ENCODE data around the gene PEDS1.

PEDS1 gene

DNA sequence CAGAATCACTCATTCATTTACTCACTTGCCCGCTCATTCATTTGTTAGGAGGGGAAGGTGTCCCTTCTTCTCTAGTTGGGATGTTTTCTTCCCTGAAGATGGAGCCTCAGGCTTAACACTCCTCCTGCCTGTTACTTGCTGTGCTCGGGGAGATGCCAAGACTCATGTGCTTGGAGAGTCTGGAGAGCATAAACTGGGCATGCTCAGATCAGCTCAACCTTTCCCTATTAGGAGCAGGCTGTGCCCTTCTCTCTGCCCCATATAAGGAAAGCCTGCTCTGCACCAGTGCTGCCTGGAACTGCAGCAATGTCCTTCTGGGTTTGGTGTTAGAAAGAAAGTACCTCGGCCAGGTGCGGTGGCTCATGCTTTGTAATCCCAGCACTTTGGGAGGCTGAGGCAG lies 22.5 kb downstream of the PEDS1 start:
- Histone ChIP-seq H3K36me3 (ENCODE audit: insufficient read depth, low read length) (peaks cover 7% of the 10 kb centered on the region; the same call in 1 of the 2 replicates), H3K4me1 (ENCODE audit: control insufficient read depth, insufficient read depth, low read length, unreplicated experiment) (peaks cover 13% of the 10 kb centered on the region), H3K27ac (ENCODE audit: low read depth, low read length) (no peak overlapping the region), H3K4me3 (ENCODE audit: low read depth, low read length) (no peak overlapping the region), H3K27me3 (ENCODE audit: insufficient read depth, low read length) (no peaks in the 10 kb centered on the region), H3K79me2 (ENCODE audit: control insufficient read depth, insufficient read depth, low read length, unreplicated experiment) (peaks cover 17% of the 10 kb centered on the region), H2AFZ (ENCODE audit: low read length, unreplicated experiment) (no peak overlapping the region)

DNA sequence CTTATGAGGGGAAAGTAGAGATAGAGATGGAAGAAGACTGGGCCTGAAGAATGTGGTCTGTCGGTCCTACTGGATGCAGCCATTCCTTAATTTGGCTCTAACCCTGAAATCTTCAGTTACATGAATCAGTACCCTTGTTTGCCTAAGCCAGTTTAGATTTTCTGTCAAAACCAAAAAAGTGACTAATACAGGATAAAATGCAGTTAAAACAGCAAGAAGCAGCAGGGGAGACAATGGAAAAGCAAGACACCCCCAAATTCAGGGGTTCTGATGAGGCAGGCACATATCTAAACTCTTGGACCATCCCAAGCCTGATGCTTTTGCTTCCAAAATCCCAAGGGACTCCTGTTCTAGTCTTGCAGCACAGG lies 23.2 kb downstream of the PEDS1 start:
- H3K79me2 ChIP-seq (ENCODE audit: control insufficient read depth, insufficient read depth, low read length, unreplicated experiment) = peaks cover 12% of the 10 kb centered on the region
- H3K27me3 ChIP-seq (ENCODE audit: insufficient read depth, low read length) = no peaks in the 10 kb centered on the region
- peaks cover 9% of the 10 kb centered on the region; the same call in 1 of the 2 replicates for H3K36me3 ChIP-seq (ENCODE audit: insufficient read depth, low read length)
- H3K4me1 ChIP-seq (ENCODE audit: control insufficient read depth, insufficient read depth, low read length, unreplicated experiment) = peaks cover 13% of the 10 kb centered on the region
- no peak overlapping the region for H3K4me3 ChIP-seq (ENCODE audit: low read depth, low read length)
- H2AFZ ChIP-seq (ENCODE audit: low read length, unreplicated experiment) = no peak overlapping the region
- no peak overlapping the region for H3K27ac ChIP-seq (ENCODE audit: low read depth, low read length)

DNA sequence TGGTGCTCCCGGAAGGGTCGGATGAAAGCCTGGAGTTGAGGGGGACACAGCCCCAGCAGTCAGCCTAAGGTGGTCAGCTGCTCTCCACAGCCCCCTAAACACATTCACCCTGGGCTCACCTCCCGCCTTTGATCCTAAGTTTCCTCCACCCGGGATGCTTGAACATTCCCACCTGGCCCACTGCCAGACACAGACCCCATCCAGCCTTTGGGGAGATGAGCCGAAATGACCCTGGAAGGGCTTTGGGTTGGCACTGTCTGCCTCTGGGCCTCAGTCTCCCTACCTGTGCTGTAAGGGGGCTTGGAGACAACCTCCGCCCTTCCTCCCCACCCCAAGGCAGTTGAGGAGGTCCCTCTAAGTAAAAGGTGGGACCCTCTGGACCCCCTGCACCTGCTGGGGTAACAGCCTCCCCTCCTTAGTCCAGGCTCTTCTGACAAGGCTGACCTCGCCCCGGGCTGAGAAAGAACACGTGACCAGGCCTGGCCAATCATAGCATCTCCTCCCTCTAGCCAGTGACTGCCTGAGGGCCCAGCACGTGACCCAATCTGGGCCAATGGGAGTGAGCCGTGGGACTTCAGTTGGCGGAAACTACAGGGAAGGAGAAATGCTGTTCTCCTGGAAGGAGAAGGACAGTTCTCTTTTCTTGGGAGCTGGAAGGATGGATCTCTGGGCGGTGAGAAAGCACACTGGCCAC lies 23.7 kb downstream of the PEDS1 start:
- H3K27me3 ChIP-seq (ENCODE audit: insufficient read depth, low read length) = no peaks in the 10 kb centered on the region
- peaks cover 9% of the 10 kb centered on the region; the same call in 1 of the 2 replicates for H3K36me3 ChIP-seq (ENCODE audit: insufficient read depth, low read length)
- H3K79me2 ChIP-seq (ENCODE audit: control insufficient read depth, insufficient read depth, low read length, unreplicated experiment) = peaks cover 12% of the 10 kb centered on the region
- no peak overlapping the region for H3K27ac ChIP-seq (ENCODE audit: low read depth, low read length)
- no peak overlapping the region for H2AFZ ChIP-seq (ENCODE audit: low read length, unreplicated experiment)
- no peak overlapping the region for H3K4me3 ChIP-seq (ENCODE audit: low read depth, low read length)
- H3K4me1 ChIP-seq (ENCODE audit: control insufficient read depth, insufficient read depth, low read length, unreplicated experiment) = peaks cover 13% of the 10 kb centered on the region

DNA sequence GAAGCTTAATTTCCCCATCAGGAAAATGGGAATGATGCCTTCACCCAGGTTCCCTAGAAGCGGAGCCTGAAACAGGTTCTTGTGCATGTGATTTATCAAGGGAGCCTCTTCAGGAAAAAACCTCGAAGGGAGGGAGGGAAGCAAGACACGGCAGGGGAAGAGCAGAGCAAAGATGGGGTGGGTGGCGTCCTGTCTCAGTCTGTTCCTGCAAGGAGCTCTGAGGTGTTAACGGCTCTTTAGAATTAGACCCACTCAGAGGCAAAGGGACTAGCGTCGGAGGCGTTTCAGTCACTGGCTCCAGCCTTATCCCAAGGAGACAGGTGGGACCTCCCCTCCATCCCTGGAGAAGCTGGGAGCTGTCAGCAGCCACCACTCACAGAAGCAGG lies 25.0 kb downstream of the PEDS1 start:
- Histone ChIP-seq H3K36me3 (ENCODE audit: insufficient read depth, low read length) (peaks cover 15% of the 10 kb centered on the region; the same call in 1 of the 2 replicates), H3K27me3 (ENCODE audit: insufficient read depth, low read length) (no peaks in the 10 kb centered on the region), H3K27ac (ENCODE audit: low read depth, low read length) (no peak overlapping the region), H2AFZ (ENCODE audit: low read length, unreplicated experiment) (no peak overlapping the region), H3K79me2 (ENCODE audit: control insufficient read depth, insufficient read depth, low read length, unreplicated experiment) (peaks cover 5% of the 10 kb centered on the region), H3K4me3 (ENCODE audit: low read depth, low read length) (no peak overlapping the region), H3K4me1 (ENCODE audit: control insufficient read depth, insufficient read depth, low read length, unreplicated experiment) (peaks cover 13% of the 10 kb centered on the region)

DNA sequence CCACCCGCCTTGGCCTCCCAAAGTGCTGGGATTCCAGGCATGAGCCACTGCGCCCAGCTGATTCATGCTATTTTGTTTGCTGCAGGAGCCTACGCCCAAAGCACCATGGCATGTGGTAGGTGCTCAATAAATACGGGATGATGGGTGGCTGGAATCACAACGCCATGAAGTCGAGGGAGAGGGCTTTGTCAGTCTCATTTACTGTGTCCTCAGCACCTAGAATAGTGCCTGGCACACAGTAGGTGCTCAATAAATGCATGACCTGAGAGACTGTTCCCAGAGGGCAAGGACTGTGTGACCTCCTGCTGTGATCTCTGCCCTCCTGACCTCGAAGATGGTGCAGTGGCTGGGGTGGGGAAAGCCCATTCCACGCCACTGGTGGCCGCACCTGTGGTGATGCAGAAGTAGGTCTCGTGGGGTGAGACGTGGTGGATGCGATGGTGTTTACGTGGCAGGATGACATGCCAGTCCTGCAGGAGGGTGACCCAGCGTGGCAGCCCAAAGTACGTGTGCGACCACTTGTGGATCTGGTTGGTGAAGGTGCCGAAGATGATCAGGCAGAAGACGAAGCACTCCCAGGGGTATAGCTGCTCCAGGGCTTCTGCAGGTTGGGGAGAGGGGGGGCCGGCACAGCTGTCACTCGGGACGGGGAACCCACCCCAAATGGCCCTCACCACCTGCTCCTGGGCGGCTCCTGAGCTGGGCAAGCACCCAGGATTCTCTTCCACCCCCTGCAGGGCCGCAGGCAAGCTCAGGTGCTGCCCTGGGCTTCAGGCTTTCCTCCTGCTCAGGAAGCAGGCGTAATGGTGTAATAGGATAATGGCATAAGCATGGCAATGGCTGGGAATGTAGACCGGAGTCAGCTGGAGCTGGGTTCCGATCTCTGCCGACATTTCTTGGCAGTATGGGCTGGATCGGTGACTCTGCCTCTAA lies 25.7 kb downstream of the PEDS1 start:
- Histone ChIP-seq H2AFZ (ENCODE audit: low read length, unreplicated experiment) (no peak overlapping the region), H3K79me2 (ENCODE audit: control insufficient read depth, insufficient read depth, low read length, unreplicated experiment) (no peaks in the 10 kb centered on the region)

DNA sequence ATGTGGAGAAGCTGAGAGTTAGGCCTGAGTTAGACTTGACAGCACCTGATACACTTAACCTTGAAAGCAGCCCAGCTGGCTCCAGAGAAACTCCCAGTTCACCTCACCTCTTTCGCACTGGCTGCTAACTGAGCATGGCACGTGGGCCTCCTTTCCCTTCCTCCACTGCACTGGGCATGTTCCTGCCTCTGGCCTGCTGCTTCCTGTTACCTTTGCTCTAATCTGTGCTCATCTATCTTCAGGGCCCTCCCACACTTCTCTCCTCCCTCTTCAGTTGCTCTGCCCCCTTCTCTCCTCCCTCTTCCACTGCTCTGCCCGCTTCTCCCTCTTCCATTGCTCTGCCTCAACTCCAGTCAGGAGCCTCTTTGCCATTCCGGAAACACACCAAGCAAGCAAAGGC lies 26.9 kb downstream of the PEDS1 start:
- no peak overlapping the region for H3K27ac ChIP-seq (ENCODE audit: low read depth, low read length)
- H3K4me1 ChIP-seq (ENCODE audit: control insufficient read depth, insufficient read depth, low read length, unreplicated experiment) = peaks cover 13% of the 10 kb centered on the region
- H2AFZ ChIP-seq (ENCODE audit: low read length, unreplicated experiment) = no peak overlapping the region
- no peak overlapping the region for H3K4me3 ChIP-seq (ENCODE audit: low read depth, low read length)
- peaks cover 27% of the 10 kb centered on the region; the same call in 1 of the 2 replicates for H3K36me3 ChIP-seq (ENCODE audit: insufficient read depth, low read length)
- H3K27me3 ChIP-seq (ENCODE audit: insufficient read depth, low read length) = no peaks in the 10 kb centered on the region
- no peaks in the 10 kb centered on the region for H3K79me2 ChIP-seq (ENCODE audit: control insufficient read depth, insufficient read depth, low read length, unreplicated experiment)

More for the DNA sequence above, 25.7 kb downstream of the PEDS1 start:
- no peak overlapping the region for H3K4me3 ChIP-seq (ENCODE audit: low read depth, low read length)
- H3K36me3 ChIP-seq (ENCODE audit: insufficient read depth, low read length) = peaks cover 18% of the 10 kb centered on the region; the same call in 1 of the 2 replicates
- H3K27me3 ChIP-seq (ENCODE audit: insufficient read depth, low read length) = no peaks in the 10 kb centered on the region
- no peak overlapping the region for H3K27ac ChIP-seq (ENCODE audit: low read depth, low read length)
- H3K4me1 ChIP-seq (ENCODE audit: control insufficient read depth, insufficient read depth, low read length, unreplicated experiment) = peaks cover 13% of the 10 kb centered on the region

DNA sequence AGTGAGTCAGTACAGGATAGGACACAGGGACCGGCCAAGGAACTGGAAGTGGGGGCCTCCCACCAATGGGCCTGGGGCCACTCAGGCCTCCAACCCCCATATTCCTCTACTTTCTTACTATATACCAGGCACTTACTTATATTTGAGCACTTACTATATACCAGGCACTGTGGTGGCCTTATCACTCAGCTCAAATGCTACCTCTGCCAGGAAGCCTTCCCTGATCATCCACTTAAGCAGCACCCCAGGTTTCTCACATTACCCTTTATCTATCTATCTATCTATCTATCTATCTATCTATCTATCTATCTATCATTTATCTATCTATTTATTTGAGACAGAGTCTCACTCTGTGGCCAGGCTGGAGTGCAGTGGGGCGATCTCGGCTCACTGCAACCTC lies 28.2 kb downstream of the PEDS1 start:
- Histone ChIP-seq H2AFZ (ENCODE audit: low read length, unreplicated experiment) (no peak overlapping the region), H3K4me3 (ENCODE audit: low read depth, low read length) (no peak overlapping the region), H3K27ac (ENCODE audit: low read depth, low read length) (no peak overlapping the region), H3K79me2 (ENCODE audit: control insufficient read depth, insufficient read depth, low read length, unreplicated experiment) (no peaks in the 10 kb centered on the region), H3K36me3 (ENCODE audit: insufficient read depth, low read length) (peaks cover 27% of the 10 kb centered on the region; the same call in 1 of the 2 replicates), H3K4me1 (ENCODE audit: control insufficient read depth, insufficient read depth, low read length, unreplicated experiment) (peaks cover 2% of the 10 kb centered on the region), H3K27me3 (ENCODE audit: insufficient read depth, low read length) (no peaks in the 10 kb centered on the region)

DNA sequence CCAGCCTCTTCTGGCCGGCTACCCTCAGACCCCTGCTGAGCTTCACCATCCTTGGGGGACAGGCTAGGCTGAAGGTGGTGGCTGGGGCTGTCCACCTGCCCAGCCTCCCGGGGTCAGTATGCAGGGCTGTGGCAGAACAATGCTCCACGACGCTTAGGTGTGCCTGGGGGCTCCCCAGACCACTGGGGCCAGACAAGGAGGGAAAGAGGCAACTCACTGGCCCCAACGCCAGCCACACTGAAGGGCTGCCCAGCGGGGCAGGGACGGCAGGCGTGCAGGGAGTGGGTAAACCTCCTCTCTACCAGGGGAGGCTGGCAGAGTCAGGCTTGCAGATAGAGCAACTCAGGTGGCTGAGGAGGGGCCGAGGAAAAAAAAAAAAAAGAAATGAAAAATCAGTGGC lies 29.0 kb downstream of the PEDS1 start:
- H3K4me1 ChIP-seq (ENCODE audit: control insufficient read depth, insufficient read depth, low read length, unreplicated experiment) = no peaks in the 10 kb centered on the region
- H3K79me2 ChIP-seq (ENCODE audit: control insufficient read depth, insufficient read depth, low read length, unreplicated experiment) = no peaks in the 10 kb centered on the region
- H3K4me3 ChIP-seq (ENCODE audit: low read depth, low read length) = no peak overlapping the region
- no peak overlapping the region for H3K27ac ChIP-seq (ENCODE audit: low read depth, low read length)
- no peaks in the 10 kb centered on the region for H3K27me3 ChIP-seq (ENCODE audit: insufficient read depth, low read length)
- H3K36me3 ChIP-seq (ENCODE audit: insufficient read depth, low read length) = peaks cover 27% of the 10 kb centered on the region; the same call in 1 of the 2 replicates
- no peak overlapping the region for H2AFZ ChIP-seq (ENCODE audit: low read length, unreplicated experiment)

DNA sequence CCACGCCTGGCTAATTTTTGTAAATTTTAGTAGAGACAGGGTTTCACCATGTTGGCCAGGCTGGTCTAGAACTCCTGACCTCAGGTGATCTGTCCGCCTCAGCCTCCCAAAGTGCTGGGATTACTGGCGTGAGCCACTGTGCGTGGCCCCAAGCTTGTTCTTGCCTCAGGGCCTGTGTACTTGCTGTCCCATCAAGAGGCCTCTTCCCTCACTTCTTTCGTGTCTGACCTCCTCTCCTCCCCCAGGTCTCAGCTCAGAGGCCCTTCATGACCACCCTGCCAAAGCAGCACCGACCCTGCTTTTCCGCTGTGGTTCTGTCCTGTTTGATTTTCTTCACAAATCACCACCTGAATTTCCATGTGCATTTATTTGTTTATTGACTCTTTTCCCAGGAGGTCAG lies 30.1 kb downstream of the PEDS1 start:
- Histone ChIP-seq H3K4me3 (ENCODE audit: low read depth, low read length) (no peak overlapping the region), H2AFZ (ENCODE audit: low read length, unreplicated experiment) (no peak overlapping the region), H3K4me1 (ENCODE audit: control insufficient read depth, insufficient read depth, low read length, unreplicated experiment) (no peaks in the 10 kb centered on the region), H3K27me3 (ENCODE audit: insufficient read depth, low read length) (no peaks in the 10 kb centered on the region), H3K27ac (ENCODE audit: low read depth, low read length) (no peak overlapping the region), H3K36me3 (ENCODE audit: insufficient read depth, low read length) (peaks cover 27% of the 10 kb centered on the region; the same call in 1 of the 2 replicates), H3K79me2 (ENCODE audit: control insufficient read depth, insufficient read depth, low read length, unreplicated experiment) (no peaks in the 10 kb centered on the region)

DNA sequence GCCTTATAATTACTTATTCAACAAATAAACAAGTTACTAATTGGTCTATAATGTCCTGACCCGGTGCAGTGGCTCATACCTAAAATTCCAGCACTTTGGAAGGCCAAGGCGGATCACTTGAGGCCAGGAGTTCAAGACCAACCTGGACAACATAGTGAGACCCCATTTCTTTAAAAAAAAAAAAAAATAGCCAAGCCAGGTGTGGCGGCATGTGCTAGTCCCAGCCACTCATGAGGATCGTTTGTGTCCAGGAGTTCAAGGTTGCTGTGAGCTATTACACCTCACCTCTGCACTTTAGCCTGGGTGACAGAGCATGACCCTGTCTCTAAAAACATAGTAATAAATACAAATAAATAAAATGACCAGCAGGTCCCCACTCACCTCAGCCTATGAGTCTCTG lies 30.8 kb downstream of the PEDS1 start:
- Histone ChIP-seq H2AFZ (ENCODE audit: low read length, unreplicated experiment) (no peak overlapping the region), H3K4me1 (ENCODE audit: control insufficient read depth, insufficient read depth, low read length, unreplicated experiment) (no peaks in the 10 kb centered on the region), H3K79me2 (ENCODE audit: control insufficient read depth, insufficient read depth, low read length, unreplicated experiment) (no peaks in the 10 kb centered on the region), H3K27me3 (ENCODE audit: insufficient read depth, low read length) (no peaks in the 10 kb centered on the region), H3K4me3 (ENCODE audit: low read depth, low read length) (no peak overlapping the region), H3K36me3 (ENCODE audit: insufficient read depth, low read length) (peaks cover 26% of the 10 kb centered on the region; the same call in 1 of the 2 replicates), H3K27ac (ENCODE audit: low read depth, low read length) (no peak overlapping the region)

Data from ACC112 (cell line).